Kidney epithelial cell (primary cell): ENCODE data around the gene ZNF428. TPM values are rescaled to one million over a fixed set of nuclear protein-coding genes. Genes with fewer than 3 reads are reported as not detected.
"Not testable (repeated sequence)": the region's sequence is repeated elsewhere in the genome, so short reads cannot be mapped to it uniquely, and the experiment has no call there.

Experiments
- DNase-seq: peaks from one replicate; pipeline ENCODE4 v3.0.0-alpha.2; 2010; ENCODE audit warnings: low read depth
- H3K27me3 ChIP-seq: 2 replicates; pipeline ENCODE4 v1.6.0; 2011; ENCODE audit warnings: low read length; ENCODE audit not compliant: control insufficient read depth, insufficient read depth
- H3K36me3 ChIP-seq: 2 replicates; pipeline ENCODE4 v1.5.1; 2011; ENCODE audit warnings: low read length; ENCODE audit not compliant: control insufficient read depth, insufficient read depth
- H3K4me3 ChIP-seq: 2 replicates; pipeline ENCODE4 v1.5.1; 2011; ENCODE audit warnings: low read depth, mild to moderate bottlenecking, control low read depth, low read length
- CTCF ChIP-seq: IDR thresholded peaks from 2 replicates; pipeline ENCODE4 v1.5.1; 2011; ENCODE audit warnings: mild to moderate bottlenecking, moderate library complexity, low read length, control low read depth, inconsistent platforms; ENCODE audit not compliant: insufficient read depth, poor library complexity, severe bottlenecking
- total RNA-seq: library from RNA; depleted of rRNA; stranded (reverse); fragments of >200 nt; gene quantifications from 2 replicates; pipeline ENCODE4 v1.2.3, GENCODE V29; 2015

ZNF428 gene
- total RNA-seq, 1 donor from 2014 or later = 82.2 TPM

- H3K36me3 ChIP-seq = peaks cover 4% of the 10 kb centered on the region
- no peak overlapping the region for H3K4me3 ChIP-seq
- H3K27me3 ChIP-seq = no peaks in the 10 kb centered on the region
- no peak for DNase-seq
- TF ChIP-seq CTCF = no peak
Observed at GRCh38 chr19:43656436-43656835, 37.0 kb upstream of the ZNF428 start.

GRCh38 chr19:43652546-43652874 lies 33.1 kb upstream of the ZNF428 start:
- Histone ChIP-seq H3K4me3 (no peak overlapping the region), H3K36me3 (peaks cover 4% of the 10 kb centered on the region), H3K27me3 (no peaks in the 10 kb centered on the region)
- no peak for DNase-seq
- no peak for TF ChIP-seq CTCF

DNA sequence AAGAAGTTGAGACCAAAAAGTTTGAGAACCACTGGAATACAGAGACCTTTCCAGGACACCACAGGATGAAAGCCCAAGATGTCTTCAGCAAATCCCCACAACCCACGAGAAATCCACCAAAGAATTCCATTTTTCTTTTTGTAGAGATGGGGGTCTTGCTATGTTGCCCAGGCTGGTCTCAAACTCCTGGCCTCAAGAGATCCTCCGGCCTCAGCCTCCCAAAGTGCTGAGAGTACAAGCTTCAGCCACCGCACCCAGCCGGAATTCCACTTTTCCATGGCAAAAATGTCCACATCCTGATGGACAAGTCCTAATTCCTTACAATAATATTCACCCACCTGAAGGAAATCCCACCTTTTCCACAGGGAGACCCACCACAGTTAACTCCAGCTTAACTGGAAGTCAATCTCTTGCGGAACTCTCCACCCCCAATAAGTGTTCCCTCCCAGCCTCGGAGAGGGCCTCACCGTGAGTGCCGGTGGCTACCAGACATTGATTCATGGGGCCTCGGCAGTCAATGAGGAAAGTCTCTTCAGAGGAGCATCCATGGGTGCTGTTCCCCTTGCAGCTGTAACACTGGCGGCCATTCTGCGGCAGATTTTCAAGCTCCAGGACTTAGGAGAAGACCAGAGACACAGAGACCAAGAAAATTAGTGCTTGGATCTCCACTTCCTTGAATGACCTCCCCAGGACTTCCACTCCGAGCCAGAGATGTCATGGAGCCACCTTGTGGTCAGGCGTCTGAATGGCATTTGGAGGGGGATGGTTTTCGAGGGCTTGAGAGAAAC lies 32.5 kb upstream of the ZNF428 start:
- H3K4me3 ChIP-seq = no peak overlapping the region
- DNase-seq = no peak
- no peaks in the 10 kb centered on the region for H3K27me3 ChIP-seq
- peaks cover 4% of the 10 kb centered on the region for H3K36me3 ChIP-seq
- peak; percentile 86 for TF ChIP-seq CTCF

- H3K4me3 ChIP-seq, H3K36me3 ChIP-seq, H3K27me3 ChIP-seq, DNase-seq: not testable (repeated sequence)
Observed at GRCh38 chr19:43650276-43650675, 30.8 kb upstream of the ZNF428 start.

GRCh38 chr19:43649514-43649913 lies 30.1 kb upstream of the ZNF428 start:
- no peak overlapping the region for H3K4me3 ChIP-seq
- no peak for TF ChIP-seq CTCF
- no peak for DNase-seq
- H3K27me3 ChIP-seq = no peaks in the 10 kb centered on the region
- no peaks in the 10 kb centered on the region for H3K36me3 ChIP-seq

DNA sequence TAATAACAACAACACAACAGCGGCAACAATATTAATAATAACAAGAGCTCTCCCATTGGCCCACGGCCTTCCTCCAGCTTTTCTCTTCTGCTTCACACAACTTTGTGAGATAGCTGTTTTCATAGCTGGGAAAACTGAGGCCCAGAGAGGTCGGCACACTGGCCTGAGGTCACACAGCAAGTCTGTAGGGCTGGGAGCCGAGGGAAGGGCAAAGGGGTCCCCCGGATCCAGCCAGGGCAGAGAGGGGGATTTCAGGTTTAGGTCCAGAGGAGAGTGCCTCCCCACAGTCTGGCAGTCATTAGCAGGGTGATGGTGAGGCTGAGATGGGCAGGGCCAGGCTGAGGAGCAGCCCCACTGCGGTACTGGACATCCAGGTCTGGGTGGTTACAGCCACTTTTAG lies 29.2 kb upstream of the ZNF428 start:
- Histone ChIP-seq H3K36me3 (no peaks in the 10 kb centered on the region), H3K27me3 (no peaks in the 10 kb centered on the region), H3K4me3 (no peak overlapping the region)

More for the DNA sequence above, 29.2 kb upstream of the ZNF428 start:
- DNase-seq = no peak
- no peak for TF ChIP-seq CTCF
